GM12864 (cell line): ENCODE data around the gene DCXR.

Experiments
- DNase-seq: peaks from one replicate; pipeline ENCODE4 v3.0.0-alpha.2; 2011; ENCODE audit warnings: low read depth
- H3K4me3 ChIP-seq: 2 replicates; pipeline ENCODE4 v1.5.1; 2011; ENCODE audit warnings: mild to moderate bottlenecking, low read depth, low read length, control low read depth
- TF ChIP-seq, protein P1 (sequence below): IDR thresholded peaks from 2 replicates; pipeline ENCODE4 v1.5.1; 2011; ENCODE audit warnings: low read depth, mild to moderate bottlenecking, moderate library complexity, low read length, control low read depth, inconsistent platforms; ENCODE audit errors: missing control alignments

Gene DCXR

GRCh38 chr17:82008258-82008940 lies 29.1 kb downstream of the DCXR start:
- TF ChIP-seq, protein P1, sequence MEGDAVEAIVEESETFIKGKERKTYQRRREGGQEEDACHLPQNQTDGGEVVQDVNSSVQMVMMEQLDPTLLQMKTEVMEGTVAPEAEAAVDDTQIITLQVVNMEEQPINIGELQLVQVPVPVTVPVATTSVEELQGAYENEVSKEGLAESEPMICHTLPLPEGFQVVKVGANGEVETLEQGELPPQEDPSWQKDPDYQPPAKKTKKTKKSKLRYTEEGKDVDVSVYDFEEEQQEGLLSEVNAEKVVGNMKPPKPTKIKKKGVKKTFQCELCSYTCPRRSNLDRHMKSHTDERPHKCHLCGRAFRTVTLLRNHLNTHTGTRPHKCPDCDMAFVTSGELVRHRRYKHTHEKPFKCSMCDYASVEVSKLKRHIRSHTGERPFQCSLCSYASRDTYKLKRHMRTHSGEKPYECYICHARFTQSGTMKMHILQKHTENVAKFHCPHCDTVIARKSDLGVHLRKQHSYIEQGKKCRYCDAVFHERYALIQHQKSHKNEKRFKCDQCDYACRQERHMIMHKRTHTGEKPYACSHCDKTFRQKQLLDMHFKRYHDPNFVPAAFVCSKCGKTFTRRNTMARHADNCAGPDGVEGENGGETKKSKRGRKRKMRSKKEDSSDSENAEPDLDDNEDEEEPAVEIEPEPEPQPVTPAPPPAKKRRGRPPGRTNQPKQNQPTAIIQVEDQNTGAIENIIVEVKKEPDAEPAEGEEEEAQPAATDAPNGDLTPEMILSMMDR, result no peak
- no peak for DNase-seq
- H3K4me3 ChIP-seq, result no peak overlapping the region

DNA sequence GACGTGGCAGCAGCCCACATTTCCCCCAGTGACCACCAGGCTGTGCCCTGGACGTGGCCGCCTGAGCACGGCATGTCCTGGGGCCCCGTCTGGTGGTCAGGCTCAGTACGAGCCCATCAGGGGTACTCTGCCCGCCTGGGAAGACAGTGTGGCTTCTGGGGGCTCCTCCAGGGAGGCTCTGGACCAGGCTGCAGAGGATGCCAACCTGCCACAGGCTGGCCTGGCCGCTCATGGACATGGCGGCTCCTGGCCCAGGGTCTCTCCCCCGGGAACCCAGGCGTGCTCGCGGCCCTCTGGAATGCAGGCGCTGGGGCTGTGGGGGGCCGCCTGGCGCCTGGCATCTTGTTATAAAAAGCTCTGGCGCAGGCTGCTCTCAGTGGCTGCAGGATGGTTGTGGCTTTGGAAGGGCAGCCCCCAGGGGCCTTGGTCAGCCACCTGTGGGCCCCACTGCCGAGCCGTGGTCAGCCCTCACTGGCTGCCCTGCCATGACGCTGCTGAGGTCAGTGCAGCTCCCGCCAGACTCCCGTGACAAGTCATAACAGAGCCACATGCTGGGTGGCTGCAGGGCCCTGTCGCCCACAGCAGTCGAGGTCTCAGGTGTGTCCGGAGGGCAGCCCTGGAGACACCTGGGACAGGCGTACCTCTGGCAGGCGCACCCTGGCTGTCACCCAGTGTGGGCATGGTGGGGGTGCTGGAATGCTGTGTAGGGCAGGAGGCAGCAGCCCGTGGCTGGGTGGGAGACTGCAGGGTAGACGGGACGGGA lies 29.8 kb downstream of the DCXR start:
- no peak for DNase-seq
- TF ChIP-seq, protein P1, result no peak
- H3K4me3 ChIP-seq, result no peak overlapping the region

GRCh38 chr17:82007228-82007494 lies 30.3 kb downstream of the DCXR start:
- DNase-seq, result no peak
- TF ChIP-seq, protein P1, result no peak

DNA sequence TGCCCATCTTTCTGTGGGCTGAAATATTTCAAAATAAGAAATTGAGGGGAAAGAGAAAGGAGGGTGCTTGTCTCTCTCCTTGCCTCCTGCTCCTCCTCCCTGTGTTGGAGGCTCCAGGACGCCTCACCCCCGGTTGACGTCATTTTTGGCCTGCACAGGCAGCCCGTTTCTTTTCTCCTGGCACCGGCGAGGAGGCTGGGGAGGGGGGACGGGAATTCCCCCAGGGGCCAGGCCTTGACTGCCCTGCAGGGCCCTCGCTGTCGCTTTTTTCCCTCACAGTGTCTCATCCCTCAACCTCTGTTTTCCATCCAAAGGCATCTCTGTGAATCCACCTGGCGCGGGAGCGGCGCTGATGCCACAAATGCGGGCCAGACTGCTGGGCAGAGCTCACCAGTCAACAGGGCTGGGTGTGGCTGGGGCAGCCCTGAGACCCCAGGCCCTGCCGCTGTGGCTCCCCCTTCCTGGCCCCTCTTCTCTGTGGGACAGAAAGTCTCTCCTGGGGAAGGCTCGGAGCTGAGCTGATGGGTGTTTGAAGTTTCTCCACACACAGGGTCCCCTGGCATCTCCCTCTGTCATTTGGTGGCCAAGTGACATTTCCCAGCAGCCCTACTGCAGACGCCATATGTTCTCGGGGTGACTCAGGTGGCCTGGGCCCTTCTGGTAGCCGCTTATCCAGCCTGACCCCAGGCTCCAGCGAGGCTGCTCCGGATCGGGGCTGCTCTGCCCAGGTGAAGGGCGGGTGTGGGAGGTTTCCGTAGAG lies 30.8 kb downstream of the DCXR start:
- TF ChIP-seq, protein P1, result no peak
- no peak for DNase-seq
- H3K4me3 ChIP-seq, result no peak overlapping the region

More at GRCh38 chr17:82007228-82007494, 30.3 kb downstream of the DCXR start:
- H3K4me3 ChIP-seq, result no peak overlapping the region

- TF ChIP-seq, protein P1, result no peak
- no peak for DNase-seq
- H3K4me3 ChIP-seq, result no peak overlapping the region
Observed at GRCh38 chr17:82005701-82006348, 31.7 kb downstream of the DCXR start.

DNA sequence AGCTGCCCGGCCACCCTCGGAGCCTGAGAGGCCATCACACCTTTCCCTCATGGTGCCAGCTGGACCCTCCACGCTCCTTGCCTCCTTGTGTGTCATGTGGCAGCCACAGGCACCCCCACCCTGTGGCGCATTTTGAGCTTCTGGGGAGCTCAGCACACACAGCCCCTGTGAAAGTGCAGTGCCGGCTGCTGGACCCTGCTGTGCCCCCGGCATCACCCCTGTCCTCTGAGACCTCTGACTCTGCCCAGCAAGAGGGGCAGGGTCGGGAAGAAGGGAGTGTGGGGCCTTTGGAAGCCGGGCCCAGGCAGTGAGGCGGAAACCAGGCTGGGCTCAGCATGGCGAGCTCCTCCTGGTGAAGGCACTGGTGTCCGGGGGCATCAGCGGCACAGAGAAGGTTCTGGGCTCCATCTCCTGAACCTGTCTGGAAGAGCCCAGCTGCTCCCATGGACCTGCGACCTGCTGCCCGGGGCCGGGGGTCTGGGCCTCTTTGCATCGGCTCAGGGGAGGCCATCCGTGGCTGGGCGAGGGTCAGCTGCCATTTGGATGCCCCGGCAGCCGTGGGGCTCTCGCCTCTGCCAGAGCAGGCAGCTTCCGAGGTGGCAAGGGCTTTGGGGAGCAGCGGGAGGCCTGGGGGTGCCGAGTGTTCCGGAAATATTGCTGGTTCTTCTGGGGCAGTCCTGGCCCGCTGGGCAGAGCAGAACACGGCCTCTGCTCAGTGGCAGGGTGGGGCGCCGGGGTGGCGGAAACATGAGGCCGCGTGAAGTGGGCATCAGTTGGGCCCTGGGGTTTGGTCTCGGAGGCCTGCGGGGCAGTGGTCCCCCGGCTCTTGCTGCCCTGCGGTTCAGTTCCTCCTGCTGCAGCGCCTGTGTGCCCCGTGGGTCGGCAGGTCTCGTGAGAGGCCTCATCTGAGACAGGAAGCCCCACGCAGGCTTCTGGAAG lies 32.7 kb downstream of the DCXR start:
- TF ChIP-seq, protein P1, result no peak
- DNase-seq, result no peak
- H3K4me3 ChIP-seq, result no peak overlapping the region
